ENCODE results near the gene SPSB1.

The SPSB1 gene

GRCh38 chr1:9278585-9279153, 14.0 kb upstream of the SPSB1 start:
- in situ Hi-C loops (cut with MboI; ENCODE audit: low sequenced_read_pairs) = no loop called here

GRCh38 chr1:9279172-9279840, 13.4 kb upstream of the SPSB1 start:
- in situ Hi-C loops (cut with MboI; ENCODE audit: low sequenced_read_pairs) = no loop called here

GRCh38 chr1:9280015-9280860, 12.5 kb upstream of the SPSB1 start:
- in situ Hi-C loops (cut with MboI; ENCODE audit: low sequenced_read_pairs) = loop anchor here (10.0 kb wide), 1 partner anchor 175 kb away; no protein-coding TSS in a partner anchor

- in situ Hi-C loops (cut with MboI; ENCODE audit: low sequenced_read_pairs) = loop anchor here (10.0 kb wide), 1 partner anchor 174 kb away; no protein-coding TSS in a partner anchor
Observed at GRCh38 chr1:9281071-9281827, 11.4 kb upstream of the SPSB1 start.

- in situ Hi-C loops (cut with MboI; ENCODE audit: low sequenced_read_pairs) = loop anchor here (10.0 kb wide), 1 partner anchor 173 kb away; no protein-coding TSS in a partner anchor
Observed at GRCh38 chr1:9281908-9282695, 10.6 kb upstream of the SPSB1 start.

GRCh38 chr1:9282696-9282955, 10.1 kb upstream of the SPSB1 start:
- in situ Hi-C loops (cut with MboI; ENCODE audit: low sequenced_read_pairs) = loop anchor here (10.0 kb wide), 1 partner anchor 172 kb away; no protein-coding TSS in a partner anchor

- in situ Hi-C loops (cut with MboI; ENCODE audit: low sequenced_read_pairs) = loop anchor here (10.0 kb wide), 1 partner anchor 171 kb away; no protein-coding TSS in a partner anchor
Observed at GRCh38 chr1:9284061-9284460, 8.6 kb upstream of the SPSB1 start.

GRCh38 chr1:9286556-9286955, 6.1 kb upstream of the SPSB1 start:
- in situ Hi-C loops (cut with MboI; ENCODE audit: low sequenced_read_pairs) = loop anchor here (10.0 kb wide), 1 partner anchor 168 kb away; no protein-coding TSS in a partner anchor

GRCh38 chr1:9289090-9289534, 3.6 kb upstream of the SPSB1 start:
- in situ Hi-C loops (cut with MboI; ENCODE audit: low sequenced_read_pairs) = loop anchor here (10.0 kb wide), 1 partner anchor 166 kb away; no protein-coding TSS in a partner anchor

GRCh38 chr1:9289711-9290485, 2.8 kb upstream of the SPSB1 start:
- in situ Hi-C loops (cut with MboI; ENCODE audit: low sequenced_read_pairs) = loop anchor here (10.0 kb wide), 1 partner anchor 165 kb away; no protein-coding TSS in a partner anchor

GRCh38 chr1:9291914-9292360, 757 bp upstream of the SPSB1 start:
- in situ Hi-C loops (cut with MboI; ENCODE audit: low sequenced_read_pairs) = no loop called here

GRCh38 chr1:9293241-9293532, 493 bp downstream of the SPSB1 start:
- in situ Hi-C loops (cut with MboI; ENCODE audit: low sequenced_read_pairs) = no loop called here

GRCh38 chr1:9293533-9294404, 1.1 kb downstream of the SPSB1 start:
- in situ Hi-C loops (cut with MboI; ENCODE audit: low sequenced_read_pairs) = no loop called here

- in situ Hi-C loops (cut with MboI; ENCODE audit: low sequenced_read_pairs) = no loop called here
Observed at GRCh38 chr1:9294405-9294773, 1.7 kb downstream of the SPSB1 start.

- in situ Hi-C loops (cut with MboI; ENCODE audit: low sequenced_read_pairs) = no loop called here
Observed at GRCh38 chr1:9294910-9295636, 2.4 kb downstream of the SPSB1 start.

GRCh38 chr1:9295884-9296283, 3.2 kb downstream of the SPSB1 start:
- in situ Hi-C loops (cut with MboI; ENCODE audit: low sequenced_read_pairs) = no loop called here

GRCh38 chr1:9296850-9297249, 4.2 kb downstream of the SPSB1 start:
- in situ Hi-C loops (cut with MboI; ENCODE audit: low sequenced_read_pairs) = no loop called here

- in situ Hi-C loops (cut with MboI; ENCODE audit: low sequenced_read_pairs) = no loop called here
Observed at GRCh38 chr1:9297831-9298230, 5.1 kb downstream of the SPSB1 start.

All from HL-60/S4 (cell line).